Anterior cingulate cortex (tissue), 58 donors: ENCODE results near the gene NIPAL1.
A peak's percentile ranks its signal among the peaks of the same experiment; 100 is the strongest.
"Not testable (repeated sequence)": the region's sequence is repeated elsewhere in the genome, so short reads cannot be mapped to it uniquely, and the experiment has no call there.

Experiments
- DNase-seq, 58 donors: peaks; one replicate each; lab custom pipeline; 2025; lab: John Stamatoyannopoulos, UW

NIPAL1 gene

DNA sequence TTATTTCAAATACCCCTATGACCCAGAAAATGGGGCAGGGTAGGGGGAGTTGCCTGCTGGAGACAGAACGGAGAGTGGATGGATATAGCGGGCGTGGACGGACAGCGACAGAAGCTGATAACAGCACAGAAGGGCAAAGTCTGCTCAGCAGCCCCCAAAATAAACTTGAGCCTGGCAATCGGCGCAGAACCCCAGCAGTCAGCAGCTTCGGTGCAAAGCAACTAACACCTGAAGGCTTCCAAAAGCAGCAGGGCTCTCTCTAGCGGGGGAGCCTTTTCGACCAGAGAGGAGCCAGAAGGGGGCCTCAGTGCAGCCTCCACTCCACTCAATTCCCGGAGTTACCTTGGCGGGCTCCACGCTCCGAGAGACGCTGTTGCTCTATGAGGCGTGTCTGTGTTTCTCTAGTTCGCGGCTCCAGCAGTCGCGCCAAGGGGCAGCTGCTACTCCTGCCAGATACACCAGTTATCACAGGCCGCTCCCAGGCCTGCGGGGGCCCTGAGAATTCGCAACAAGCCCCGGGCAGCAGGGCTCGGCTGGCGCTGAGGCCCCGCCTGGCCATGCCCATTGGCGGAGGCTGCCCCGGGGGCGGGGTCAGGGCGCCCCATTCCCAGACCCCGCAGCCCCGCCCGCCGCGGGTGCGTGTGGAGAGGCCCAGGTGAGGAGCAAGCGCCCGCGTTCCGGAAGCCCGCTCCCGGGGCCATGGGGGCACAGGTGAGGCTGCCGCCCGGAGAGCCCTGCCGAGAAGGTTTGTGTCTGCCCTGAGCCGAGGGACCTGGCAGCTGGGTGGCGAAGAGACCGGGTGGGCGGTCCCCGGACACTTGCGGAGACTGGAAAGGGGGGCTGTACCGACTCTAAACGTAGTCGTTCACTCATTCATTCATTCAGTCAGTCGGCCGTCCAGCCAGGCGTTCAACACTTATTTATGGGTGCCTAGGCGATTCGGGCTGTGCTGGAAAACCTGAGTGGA lies at the start of gene NIPAL1, which contains the start of gene CNGA1:
NIPAL1 (plus strand) TSS at position 632 of the 967 bp plus-strand sequence; CDS start at position 700, 68 bp downstream.
CNGA1 (minus strand) TSS at position 541 of the 967 bp plus-strand sequence. CDS start 63,992 bp downstream, outside the sequence.
- DNase-seq, result peak in 45 of 58 donors; percentile 6 to 78 (median 38)

DNA sequence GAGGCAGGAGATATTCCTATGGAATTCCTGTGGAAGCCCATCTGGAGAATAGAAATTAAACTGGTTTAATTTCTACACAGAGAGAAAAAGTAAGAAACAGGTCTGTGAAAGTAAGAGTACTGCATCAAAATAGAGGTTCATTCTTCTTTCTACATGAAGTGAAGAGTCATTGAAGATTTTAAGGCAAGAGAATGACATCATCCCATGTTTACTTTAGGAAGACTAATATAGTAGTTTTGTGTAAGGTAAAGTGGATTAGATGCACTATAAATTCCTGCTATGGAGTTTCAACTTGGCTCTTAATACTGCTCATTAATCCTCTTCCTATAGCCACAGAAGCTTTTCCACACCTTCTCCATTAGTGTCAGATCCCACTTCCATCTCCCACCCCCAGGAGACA lies 47.7 kb upstream of the NIPAL1 start:
- no peak for DNase-seq

DNA sequence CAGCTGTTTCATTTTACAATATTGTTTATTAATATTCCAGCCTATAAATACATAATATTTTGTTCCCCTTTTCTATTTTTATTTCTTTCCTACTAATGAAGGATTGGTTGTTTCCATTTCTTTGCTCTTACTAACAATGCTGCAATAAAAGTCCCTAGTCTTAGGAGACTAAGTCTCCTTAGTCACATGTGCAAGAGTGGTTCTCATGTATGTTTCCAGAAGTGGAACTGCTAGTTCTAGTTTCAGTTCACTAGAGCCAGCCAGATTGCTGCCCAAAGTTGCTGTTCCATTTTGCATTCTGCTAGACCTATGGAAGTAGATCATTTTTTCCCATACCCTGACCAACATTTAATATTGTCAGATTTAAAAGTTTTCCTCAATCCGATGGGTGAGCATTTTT lies 44.4 kb upstream of the NIPAL1 start:
- peak in 2 of 58 donors; percentile 0 to 23 for DNase-seq

GRCh38 chr4:47972721-47973120 lies 43.9 kb upstream of the NIPAL1 start:
- DNase-seq, result no peak

DNA sequence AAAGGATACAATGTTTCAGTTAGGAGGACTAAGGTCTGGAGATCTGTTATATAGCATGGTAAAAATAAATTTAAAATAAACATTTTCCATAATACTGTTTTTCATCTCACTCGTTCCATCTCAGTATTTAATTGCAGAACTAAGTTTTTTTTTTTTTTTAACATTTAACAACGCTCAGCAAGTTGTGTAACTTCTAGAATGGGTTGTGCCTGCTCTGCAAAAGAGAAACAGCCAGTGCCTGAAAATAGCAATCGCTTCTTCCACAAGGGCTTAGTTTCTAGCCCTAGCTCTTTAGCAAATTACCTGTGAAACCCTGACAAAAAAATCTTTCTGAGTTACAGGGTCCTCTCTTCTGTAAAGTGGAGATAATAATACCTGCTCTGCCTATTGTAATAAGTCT lies 42.0 kb upstream of the NIPAL1 start:
- DNase-seq, result peak in 1 of 58 donors; percentile 0

GRCh38 chr4:47990145-47990544 lies 26.4 kb upstream of the NIPAL1 start:
- no peak for DNase-seq

- not testable (repeated sequence) for DNase-seq
Measured at GRCh38 chr4:47992475-47992874, 24.1 kb upstream of the NIPAL1 start.

GRCh38 chr4:47996021-47996420 lies 20.6 kb upstream of the NIPAL1 start:
- DNase-seq, result no peak

DNA sequence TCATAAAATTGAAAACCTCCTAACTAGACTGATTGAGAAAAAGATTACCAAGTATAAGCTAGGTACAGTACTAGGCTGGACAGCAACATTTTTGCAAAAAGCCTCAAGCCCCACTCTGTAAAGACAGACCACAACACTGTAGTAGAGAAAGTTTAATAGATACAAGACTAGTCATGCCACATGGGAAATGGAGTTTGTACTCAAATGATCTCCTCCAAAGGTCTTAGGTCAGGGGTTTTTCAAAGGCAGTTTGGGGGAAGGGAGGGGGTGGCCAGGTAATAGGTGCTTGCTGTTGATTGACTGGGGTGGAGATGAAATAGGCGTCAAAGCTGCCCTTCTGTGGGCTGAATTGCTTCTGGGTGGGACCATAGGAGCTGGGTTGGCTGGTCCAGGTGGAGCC lies 14.3 kb upstream of the NIPAL1 start:
- DNase-seq, result no peak

- peak in 9 of 58 donors; percentile 1 to 40 (median 3) for DNase-seq
Measured at GRCh38 chr4:48003568-48003967, 13.0 kb upstream of the NIPAL1 start.

DNA sequence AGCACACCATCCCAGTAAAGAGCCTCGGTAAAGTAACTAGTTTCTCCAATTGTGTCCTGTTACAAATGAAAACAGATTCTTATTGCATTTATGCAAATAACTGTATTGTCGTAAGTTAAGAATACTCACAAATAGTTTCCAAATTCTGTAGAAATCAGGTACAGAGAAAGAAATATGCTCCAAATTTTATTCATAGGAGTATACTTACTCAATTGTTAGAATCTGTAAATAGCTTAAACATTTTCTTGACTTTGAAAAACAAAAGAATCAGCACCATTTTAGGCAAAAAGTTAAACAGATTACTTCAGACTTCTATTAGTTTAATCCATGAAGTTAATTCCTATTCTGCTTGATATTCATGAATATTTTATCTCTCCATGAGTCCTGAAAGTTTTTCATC lies 10.8 kb upstream of the NIPAL1 start:
- no peak for DNase-seq

DNA sequence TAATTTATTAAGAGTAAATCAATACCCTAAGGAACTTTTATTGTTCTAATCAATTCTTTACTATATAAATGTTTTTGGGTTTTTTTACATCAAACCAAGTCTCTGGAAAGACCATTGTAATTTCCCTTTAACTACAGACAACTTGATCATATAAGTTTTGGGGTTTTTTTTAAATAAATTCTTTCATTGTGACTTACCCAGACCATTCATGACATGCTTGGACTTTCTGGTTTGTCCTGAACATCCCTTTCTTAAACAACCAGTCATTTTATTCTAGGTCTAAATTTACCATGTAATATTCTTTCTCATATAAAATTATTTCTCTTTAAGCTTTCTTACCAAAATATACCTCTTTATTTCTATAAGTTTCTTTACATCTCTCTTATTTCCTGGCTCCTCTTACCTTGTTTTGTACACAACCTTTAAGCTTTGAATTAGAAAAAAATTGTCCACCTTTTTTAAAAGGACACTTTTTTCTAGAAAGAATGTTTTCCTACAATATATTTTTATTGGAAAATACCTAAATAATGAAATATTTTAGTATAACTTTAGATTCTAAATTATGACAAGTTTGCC lies 8.5 kb upstream of the NIPAL1 start:
- DNase-seq, result no peak

DNA sequence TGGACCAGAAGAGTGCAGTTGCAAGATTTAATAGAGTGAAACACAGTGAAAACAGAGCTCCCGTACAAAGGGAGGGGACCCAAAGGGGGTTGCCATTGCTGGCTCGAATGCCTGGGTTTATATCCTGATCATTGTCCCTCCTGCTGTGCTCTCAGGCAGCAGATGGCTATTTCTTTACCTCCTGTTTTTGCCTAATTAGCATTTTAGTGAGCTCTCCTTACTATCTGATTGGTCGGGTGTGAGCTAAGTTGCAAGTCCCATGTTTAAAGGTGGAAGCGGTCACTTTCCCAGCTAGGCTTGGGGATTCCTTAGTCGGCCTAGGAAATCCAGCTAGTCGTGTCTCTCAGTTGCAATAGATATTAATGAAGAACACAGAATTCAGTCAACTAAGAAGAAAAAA lies 5.7 kb upstream of the NIPAL1 start:
- not testable (repeated sequence) for DNase-seq

GRCh38 chr4:48011722-48012121 lies 4.8 kb upstream of the NIPAL1 start:
- DNase-seq, result no peak

DNA sequence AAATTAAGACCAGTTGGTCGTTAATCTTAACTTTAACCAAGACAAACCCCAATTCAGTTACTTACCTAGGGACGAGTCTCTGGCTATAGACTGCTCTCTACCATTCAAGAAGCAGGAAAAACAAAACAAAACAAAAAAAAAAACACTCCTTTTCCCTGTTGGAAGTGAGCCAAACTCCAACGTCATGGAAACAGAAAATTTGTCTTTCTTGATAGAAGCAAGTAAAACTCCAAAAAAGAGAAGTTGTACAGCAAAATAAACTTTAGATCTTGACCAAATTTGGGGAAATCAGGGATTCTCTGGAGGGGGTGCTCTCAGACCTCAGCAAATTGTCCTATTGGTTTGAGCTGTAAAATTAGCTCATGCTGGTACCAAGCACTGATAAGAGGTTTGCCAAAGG lies 3.7 kb upstream of the NIPAL1 start:
- no peak for DNase-seq

DNA sequence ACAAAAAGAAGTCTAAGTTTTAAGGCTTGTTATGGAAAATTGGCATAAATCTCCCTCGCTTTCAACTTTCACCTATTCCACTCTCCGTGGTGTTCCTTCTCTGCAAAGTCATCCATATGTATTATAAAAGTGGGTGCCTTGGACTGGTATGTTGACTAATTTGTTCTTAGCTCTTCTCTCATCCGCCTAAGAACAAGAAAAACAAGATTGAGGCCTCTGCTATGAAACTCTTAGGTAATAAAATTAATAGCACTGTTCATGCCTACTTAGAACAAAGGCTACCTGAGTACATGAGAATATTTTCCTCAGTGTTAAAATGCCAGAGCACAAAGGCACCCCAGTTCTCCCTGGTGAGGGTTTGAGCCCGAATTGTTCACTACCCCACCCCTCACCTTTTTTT lies 1.4 kb upstream of the NIPAL1 start:
- DNase-seq, result no peak

GRCh38 chr4:48015678-48016077 lies 894 bp upstream of the NIPAL1 start:
- DNase-seq, result no peak

DNA sequence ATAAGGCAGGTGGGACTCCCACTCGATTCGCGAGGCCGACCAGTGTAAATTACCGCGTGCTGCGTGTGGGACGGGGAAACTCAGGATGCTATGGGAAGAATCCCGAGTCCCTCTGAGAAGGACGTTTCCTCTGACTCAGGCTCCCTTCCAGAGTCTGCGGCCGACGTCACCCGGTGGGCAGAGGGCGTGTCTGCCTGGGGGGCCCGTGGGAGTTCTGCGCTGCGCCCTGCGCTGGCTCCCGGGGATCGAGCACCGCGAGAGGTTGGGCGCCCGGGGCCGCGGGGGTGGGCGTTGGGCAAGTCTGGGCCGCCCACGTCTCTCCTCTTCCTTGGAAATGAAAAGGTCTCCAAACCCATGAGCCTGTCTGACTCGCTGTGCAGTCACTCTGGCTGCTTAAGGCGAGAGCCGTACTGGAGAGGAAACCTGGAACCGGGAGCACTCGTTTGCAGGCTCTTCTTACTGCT lies 568 bp downstream of the NIPAL1 start:
- DNase-seq, result peak in 9 of 58 donors; percentile 3 to 51 (median 7)

- DNase-seq, result no peak
Measured at GRCh38 chr4:48018112-48018511, 1.5 kb downstream of the NIPAL1 start.

- no peak for DNase-seq
Measured at GRCh38 chr4:48021100-48021499, 4.5 kb downstream of the NIPAL1 start.

DNA sequence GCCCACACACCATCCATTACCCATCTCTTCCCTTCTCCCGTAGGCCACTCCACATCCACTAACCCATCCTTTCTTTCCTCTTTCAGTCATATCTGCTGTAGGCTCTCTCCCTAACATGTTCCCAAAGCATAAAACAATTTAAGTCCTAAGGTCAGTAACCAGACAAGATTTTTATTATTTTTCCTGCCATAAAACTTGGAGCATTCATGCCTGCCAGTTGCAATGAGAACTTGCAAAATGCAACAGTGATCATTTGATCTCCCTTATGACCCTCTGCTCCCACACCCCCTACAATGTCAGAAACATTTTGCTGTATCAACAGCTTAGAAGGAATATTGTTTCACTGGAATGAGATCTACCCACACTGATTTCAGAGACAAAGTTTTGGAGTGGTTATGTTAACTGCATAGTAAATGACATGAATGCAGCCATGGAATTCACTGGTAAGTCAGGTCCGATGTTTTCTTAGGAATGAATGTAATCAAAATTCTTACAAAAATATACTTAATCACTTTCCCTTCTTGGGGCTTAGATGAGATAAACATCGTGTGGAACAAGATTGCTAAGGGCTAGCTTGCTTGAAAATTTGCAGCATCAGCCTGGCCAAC lies 5.7 kb downstream of the NIPAL1 start:
- no peak for DNase-seq
